ENCODE data around the gene ZNF275.

DNA sequence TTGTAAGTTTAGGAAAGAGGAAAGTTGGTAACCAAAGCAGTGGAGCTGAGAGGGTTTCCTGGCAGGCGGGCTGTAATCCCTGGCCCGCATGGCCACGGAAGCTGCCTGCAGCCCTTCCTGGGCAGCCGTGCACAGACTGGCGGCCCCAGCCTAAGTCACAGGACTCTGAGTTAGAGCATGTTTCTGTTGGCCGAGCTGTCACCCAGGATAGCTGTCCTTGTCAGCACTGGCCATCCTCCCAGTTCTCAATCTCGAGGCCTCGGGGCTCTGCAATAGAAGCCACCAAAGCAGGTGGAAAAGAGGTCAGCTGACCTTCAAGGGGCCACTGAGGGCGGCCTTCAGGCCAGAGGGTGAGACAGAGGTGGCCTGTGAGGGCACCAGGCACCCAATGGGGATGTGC is 46.7 kb downstream of the ZNF275 start:
- TF ChIP-seq POLR2AphosphoS5 (IDR thresholded peaks at IDR 0.05) (no peak), EP300 (IDR thresholded peaks at IDR 0.05) (no peak)
- TF ChIP-seq, protein P1, sequence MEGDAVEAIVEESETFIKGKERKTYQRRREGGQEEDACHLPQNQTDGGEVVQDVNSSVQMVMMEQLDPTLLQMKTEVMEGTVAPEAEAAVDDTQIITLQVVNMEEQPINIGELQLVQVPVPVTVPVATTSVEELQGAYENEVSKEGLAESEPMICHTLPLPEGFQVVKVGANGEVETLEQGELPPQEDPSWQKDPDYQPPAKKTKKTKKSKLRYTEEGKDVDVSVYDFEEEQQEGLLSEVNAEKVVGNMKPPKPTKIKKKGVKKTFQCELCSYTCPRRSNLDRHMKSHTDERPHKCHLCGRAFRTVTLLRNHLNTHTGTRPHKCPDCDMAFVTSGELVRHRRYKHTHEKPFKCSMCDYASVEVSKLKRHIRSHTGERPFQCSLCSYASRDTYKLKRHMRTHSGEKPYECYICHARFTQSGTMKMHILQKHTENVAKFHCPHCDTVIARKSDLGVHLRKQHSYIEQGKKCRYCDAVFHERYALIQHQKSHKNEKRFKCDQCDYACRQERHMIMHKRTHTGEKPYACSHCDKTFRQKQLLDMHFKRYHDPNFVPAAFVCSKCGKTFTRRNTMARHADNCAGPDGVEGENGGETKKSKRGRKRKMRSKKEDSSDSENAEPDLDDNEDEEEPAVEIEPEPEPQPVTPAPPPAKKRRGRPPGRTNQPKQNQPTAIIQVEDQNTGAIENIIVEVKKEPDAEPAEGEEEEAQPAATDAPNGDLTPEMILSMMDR (IDR thresholded peaks at IDR 0.05), result no peak
